ENCODE results near the gene KCNQ2.

KCNQ2 gene

GRCh38 chr20:63501818-63502670 is 29.6 kb upstream of the KCNQ2 start:
- DNase-seq (ENCODE audit: low read depth, low spot score): peak; percentile 53

DNA sequence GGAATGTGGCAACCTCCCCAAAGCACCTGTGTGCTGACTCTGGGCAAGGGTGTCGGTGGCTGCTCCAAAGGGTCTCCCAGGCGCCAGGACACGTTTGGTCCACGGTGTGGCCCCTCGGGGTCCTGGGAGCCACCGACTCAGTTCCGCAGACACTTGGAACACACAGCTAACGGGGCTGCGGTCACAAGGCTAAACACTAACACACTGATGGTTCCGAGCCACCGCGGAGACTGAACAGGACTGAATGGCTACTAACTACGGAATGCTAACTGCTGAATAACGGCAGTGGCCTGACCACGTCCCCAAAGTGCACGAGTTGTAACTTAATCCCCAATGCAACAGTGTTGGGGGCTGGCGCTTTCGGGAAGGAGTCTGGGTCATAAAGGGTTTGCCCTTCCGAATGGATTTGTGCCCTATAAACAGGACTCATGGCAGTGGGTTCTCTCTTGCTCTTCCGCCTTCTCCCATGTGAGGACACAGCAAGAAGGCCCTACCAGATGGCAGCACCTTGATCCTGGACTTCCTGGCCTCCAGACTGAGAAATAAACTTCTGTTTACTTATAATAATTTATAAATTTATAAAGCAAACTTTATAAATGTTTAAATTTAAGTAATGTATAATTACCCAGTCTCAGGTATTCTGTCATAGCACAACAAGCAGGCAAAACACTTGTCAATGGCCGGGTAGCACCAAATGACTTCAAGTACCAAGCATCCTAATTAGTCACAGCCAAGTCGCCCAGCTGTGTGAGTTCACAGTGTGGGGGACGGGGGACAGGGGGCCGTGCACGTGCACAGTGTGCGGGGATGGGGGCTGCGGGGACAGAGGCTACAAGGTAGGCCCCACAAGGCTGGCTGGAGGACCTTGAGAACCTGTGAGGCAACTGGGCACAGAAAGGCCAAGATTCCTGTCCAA is 28.7 kb upstream of the KCNQ2 start:
- peak; percentile 3 for DNase-seq (ENCODE audit: low read depth, low spot score)

DNA sequence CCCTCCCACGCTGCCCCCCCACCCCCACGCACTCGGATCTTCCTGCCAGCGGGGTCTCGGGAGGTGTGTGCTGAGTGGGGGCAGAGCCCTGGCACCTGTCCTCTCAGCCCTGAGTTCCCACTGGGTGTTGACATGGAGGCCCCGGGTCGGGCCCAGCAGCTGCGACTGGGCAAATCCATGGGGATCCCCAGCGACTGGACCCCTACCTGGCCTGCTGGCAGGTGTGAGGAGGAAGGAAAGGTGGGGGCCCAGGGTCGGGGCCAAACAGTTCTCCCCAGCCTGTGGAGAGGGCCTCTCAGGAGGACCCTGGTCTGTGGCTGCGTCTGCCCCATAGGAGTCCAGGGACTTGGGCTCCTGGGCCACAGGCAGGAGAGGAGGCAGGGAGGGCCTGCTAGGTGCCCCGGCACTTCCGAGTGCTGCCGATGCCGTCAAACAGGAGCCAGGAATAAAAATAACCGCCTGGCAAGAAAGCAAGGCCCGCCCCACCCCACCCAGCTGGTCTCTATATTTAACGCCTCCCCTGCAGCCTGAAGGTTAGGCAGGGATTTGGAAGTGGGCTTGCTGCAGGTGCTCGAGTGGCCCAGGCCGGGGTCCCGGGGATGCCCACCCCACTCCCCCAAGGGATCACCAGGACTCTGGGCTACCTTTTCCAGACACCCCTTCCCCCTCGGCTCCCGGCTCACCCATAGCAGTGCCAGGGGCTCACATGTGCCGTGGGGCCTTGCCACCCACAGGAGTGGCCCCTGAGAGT is 27.9 kb upstream of the KCNQ2 start:
- no peak for DNase-seq (ENCODE audit: low read depth, low spot score)

- peak; percentile 11 for DNase-seq (ENCODE audit: low read depth, low spot score)
Observed at GRCh38 chr20:63499338-63499969, 27.0 kb upstream of the KCNQ2 start.

GRCh38 chr20:63498960-63499337 is 26.5 kb upstream of the KCNQ2 start, which contains the start of gene EEF1A2:
TSS of gene EEF1A2 (minus strand) at chr20:63499083. CDS start at chr20:63497763, 1,320 bp downstream.
- DNase-seq (ENCODE audit: low read depth, low spot score): no peak

GRCh38 chr20:63497946-63498935 is 25.8 kb upstream of the KCNQ2 start:
- no peak for DNase-seq (ENCODE audit: low read depth, low spot score)

DNA sequence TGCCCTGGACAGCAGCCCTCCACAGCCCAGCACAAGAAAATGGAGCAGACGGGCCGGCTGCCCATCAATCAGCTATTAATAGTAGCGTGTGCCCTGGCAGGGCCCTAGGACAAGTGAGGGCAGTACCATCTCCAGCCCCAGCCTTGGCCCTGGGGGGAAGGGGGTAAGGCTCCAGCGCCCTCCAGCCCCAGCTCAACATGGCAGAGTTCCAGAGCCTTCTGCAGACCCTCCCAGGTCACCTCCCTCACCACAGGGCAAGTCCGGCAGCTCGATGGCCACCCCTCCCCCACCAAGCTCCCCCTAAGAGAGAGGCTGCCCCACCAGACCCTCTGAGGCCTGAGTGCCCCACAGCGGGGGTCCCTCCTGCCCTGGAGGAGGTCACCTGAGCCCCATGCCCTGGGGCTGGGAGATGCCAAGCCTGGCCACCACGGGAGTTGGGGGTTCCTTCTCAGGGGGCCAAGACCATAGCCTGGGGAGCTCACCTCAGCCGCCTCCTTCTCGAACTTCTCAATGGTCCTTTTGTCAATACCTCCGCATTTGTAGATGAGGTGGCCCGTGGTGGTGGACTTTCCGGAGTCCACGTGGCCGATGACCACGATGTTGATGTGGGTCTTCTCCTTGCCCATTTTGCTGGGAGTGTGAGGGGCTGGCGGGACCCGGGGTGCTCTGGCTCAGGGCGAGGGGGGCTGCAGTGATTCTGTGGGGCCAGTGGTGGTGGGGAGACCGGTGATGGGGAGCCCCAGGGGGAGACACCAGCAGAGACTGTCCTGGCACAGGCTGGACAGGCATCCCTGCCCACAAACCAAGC is 24.9 kb upstream of the KCNQ2 start:
- no peak for DNase-seq (ENCODE audit: low read depth, low spot score)

GRCh38 chr20:63496596-63497120 is 24.2 kb upstream of the KCNQ2 start:
- peak; percentile 17 for DNase-seq (ENCODE audit: low read depth, low spot score)

DNA sequence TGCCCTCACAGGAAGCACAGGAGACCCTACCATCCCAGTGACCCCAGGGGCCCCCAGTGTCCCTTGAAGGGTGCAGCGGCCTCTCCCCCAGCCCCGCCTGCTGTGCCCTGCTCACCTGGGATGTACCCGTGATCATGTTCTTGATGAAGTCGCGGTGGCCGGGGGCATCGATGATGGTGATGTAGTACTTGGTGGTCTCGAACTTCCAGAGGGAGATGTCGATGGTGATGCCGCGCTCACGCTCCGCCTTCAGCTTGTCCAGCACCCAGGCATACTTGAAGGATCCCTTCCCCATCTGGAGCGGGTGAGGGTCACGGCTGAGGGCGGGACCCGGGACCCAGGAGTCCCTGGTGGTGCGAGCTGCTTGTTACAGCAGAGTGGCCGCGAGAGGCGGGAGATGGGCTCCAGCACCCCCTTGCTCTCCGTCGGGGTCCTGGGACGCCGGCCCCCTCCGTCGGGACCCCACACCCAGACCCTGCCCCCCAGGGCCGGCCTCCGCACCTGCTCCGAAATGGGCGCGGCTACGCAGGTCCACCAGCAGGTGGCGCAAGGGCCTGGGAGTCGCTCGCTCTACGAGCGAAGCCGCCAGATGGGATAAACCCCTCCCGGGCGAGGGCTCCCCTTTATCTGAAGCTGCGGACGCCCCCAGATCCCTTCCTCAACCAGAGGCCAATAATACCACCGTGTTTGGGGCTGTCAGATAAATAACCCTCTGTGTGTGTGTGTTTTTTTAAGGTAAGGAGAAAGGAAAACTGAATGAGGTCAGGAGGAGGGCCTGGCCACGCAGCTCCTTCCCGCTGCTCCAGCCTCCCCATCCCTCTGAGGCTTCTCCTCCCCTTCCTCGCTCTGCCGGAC is 23.5 kb upstream of the KCNQ2 start:
- peak; percentile 60 for DNase-seq (ENCODE audit: low read depth, low spot score)

- no peak for DNase-seq (ENCODE audit: low read depth, low spot score)
Observed at GRCh38 chr20:63495167-63495720, 22.8 kb upstream of the KCNQ2 start.

GRCh38 chr20:63494420-63495166 is 22.1 kb upstream of the KCNQ2 start:
- no peak for DNase-seq (ENCODE audit: low read depth, low spot score)

DNA sequence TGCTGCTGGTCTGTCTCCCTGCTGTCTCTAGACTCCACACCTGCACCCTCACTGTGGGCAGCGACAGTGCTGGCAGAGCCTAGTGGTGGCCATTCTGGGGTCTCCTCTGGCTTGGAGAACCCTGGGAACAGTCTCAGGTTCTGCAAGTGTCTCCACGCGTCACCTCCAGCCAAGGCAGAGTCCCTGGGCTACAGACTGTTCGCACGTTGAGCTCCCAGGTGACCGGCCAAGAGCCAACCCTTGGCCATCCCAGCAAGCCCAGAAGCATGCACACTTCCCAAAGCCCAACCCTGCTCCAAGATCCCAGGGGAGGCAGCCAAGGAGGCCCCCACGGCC is 21.6 kb upstream of the KCNQ2 start:
- DNase-seq (ENCODE audit: low read depth, low spot score): no peak

- no peak for DNase-seq (ENCODE audit: low read depth, low spot score)
Observed at GRCh38 chr20:63493563-63494020, 21.1 kb upstream of the KCNQ2 start.

DNA sequence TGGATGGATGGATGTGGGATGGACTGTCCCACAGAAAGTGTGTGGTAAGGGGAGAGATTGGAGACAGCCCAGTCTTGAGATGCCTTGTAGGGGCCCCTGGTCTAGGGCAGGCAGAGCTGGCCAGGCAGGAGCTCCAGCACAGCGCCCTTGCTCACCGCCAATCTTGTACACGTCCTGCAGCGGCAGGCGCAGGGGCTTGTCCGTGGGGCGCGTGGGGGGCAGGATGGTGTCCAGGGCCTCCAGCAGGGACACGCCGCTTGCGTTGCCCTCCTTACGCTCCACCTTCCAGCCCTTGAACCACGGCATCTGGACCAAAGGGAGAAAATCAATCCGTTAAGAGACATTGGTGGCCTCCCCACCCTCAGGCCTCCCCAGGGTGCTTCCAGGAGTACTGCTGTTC is 20.5 kb upstream of the KCNQ2 start:
- no peak for DNase-seq (ENCODE audit: low read depth, low spot score)

DNA sequence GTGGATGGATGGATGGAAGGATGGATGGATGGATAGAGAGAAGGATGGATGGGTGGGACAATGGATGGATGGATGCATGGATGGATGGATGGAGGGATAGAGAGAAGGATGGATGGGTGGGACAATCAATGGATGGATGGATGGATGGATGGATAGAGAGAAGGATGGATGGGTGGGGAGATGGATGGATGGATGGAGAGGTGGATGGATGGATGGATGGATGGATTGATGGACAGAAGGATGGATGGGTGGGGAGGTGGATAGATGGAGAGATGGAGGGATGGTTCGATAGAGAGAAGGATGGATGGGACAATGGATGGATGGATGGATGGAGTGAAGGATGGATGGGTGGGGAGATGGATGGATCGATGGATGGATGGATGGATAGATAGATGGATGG is 20.1 kb upstream of the KCNQ2 start:
- no peak for DNase-seq (ENCODE audit: low read depth, low spot score)

DNA sequence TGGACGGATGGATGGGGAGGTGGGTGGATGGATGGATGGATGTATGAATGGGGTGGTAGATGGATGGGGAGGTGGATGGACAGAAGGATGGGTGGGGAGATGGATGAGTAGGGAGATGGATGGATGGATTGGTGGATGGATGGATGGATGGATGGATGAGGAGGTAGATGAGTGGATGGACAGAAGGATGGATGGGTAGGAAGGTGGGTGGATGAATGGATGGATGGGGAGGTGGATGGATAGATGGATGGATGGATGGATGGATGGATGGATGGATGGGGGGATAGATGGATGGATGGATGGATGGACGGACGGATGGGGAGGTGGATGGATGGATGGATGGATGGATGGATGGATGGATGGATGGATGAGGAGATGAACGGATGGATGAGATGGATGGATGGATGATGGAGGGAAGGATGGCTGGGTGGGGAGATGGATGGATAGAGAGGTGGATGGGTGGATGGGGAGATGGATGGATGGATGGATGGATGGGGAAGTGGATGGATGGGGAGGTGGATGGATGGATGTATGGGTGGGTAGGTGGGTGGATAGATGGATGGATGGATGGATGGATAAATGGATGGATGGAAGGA is 19.3 kb upstream of the KCNQ2 start:
- DNase-seq (ENCODE audit: low read depth, low spot score): no peak

- DNase-seq (ENCODE audit: low read depth, low spot score): no peak
Observed at GRCh38 chr20:63491078-63491477, 18.6 kb upstream of the KCNQ2 start.

All from ELF-1 (cell line).